GM10266 (cell line): Measurements from ENCODE around the gene KAZN.

Experiments used
- DNase-seq: peaks from one replicate; pipeline ENCODE4 v3.0.0; 2012; ENCODE audit errors: extremely low spot score
- CTCF ChIP-seq: IDR thresholded peaks from 2 replicates; pipeline ENCODE4 v1.5.1; 2012; ENCODE audit warnings: mild to moderate bottlenecking, low read depth; ENCODE audit not compliant: control insufficient read depth, insufficient read depth; ENCODE audit errors: missing control alignments

The KAZN gene

GRCh38 chr1:14913482-14914177 lies 315.1 kb downstream of the KAZN start:
- no peak for TF ChIP-seq CTCF
- DNase-seq = no peak

GRCh38 chr1:14914351-14914988 lies 316.0 kb downstream of the KAZN start:
- no peak for DNase-seq
- no peak for TF ChIP-seq CTCF

- peak; percentile 73 for DNase-seq
- TF ChIP-seq CTCF = peak; percentile 74
These were observed 317.0 kb downstream of the KAZN start for GRCh38 chr1:14915356-14916054.

- DNase-seq = no peak
These were observed 320.8 kb downstream of the KAZN start for GRCh38 chr1:14919289-14919688.

GRCh38 chr1:14919751-14920150 lies 321.3 kb downstream of the KAZN start:
- TF ChIP-seq CTCF = no peak
- DNase-seq = no peak

More at GRCh38 chr1:14919289-14919688, 320.8 kb downstream of the KAZN start:
- no peak for TF ChIP-seq CTCF

GRCh38 chr1:14921057-14921456 lies 322.6 kb downstream of the KAZN start:
- no peak for DNase-seq

More at GRCh38 chr1:14921057-14921456, 322.6 kb downstream of the KAZN start:
- no peak for TF ChIP-seq CTCF
